GM18508 (cell line): ENCODE data around the gene NDP.
A peak's percentile ranks its signal among the peaks of the same experiment; 100 is the strongest.
"Not testable (repeated sequence)": the region's sequence is repeated elsewhere in the genome, so short reads cannot be mapped to it uniquely, and the experiment has no call there.

Experiments used
- ATAC-seq: cut with Tn5 transposase; IDR thresholded peaks from one replicate; pipeline ENCODE4 v1.9.1; 2021; ENCODE audit warnings: moderate number of reproducible peaks; ENCODE audit not compliant: insufficient read depth, unreplicated experiment

NDP gene

DNA sequence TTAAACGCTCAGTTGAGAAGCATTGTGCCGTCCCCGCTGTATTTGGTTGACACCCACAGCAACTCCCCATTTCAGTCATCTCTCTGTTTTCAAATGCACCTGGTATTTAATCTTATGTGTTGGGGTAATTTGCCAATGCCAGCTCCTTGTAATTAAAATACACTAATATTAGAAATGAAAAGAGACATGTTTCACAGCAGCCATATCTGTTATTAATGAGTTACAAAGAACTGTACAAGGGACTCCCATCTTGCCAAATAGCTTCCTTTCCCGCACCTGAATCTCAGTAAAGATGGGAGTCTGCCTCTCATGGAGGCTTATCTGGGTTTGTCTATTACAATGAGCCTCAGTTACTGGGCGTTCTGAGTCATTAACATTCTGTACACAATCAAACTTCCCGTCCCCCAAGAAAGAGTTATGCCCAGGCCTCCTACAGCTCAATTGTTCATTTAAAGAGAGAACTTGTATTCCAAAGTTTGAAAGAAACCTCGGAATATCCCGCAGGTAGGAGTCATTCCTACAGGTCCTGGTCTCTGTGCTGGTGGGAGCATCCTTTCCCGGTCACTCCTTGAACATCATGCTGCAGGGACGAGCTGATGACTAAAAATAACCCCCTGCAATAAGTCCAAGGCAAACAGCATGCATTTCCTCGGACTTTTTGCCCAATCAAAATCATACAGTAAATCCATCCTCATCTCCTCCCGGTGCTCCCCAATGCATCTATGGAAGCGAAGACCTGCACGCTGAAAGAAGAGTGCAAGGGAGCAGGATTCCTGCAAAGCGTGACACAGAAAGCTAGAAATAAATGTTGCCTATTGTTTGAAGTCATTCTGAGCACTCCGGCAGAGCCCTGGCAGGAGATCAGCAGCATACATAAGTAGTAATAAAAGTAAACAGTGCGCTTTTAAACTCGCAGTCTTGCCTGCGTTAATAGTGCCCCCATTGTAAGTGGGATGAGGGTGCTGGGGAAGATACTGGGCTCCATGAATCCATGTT is 926 bp downstream of the NDP start:
- ATAC-seq = no peak

DNA sequence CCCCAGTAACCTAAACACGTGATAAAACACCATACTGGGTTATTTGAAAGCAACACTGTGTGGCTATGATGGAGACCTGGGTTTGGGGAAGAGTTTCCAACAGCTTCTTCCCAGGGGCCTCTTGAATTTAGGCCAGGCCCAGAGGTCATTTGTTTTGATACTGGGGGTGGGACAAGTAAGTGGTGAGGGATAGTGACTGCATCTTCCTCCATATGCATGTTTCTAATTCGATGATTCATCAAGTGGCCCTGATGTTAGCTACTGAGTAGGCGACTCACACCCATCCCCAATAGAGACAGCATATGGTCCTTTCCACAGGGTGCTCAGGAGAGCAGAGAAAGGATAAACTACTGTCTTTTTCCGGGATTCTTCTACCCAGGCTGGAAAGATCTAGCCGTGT is 2.7 kb downstream of the NDP start:
- no peak for ATAC-seq

DNA sequence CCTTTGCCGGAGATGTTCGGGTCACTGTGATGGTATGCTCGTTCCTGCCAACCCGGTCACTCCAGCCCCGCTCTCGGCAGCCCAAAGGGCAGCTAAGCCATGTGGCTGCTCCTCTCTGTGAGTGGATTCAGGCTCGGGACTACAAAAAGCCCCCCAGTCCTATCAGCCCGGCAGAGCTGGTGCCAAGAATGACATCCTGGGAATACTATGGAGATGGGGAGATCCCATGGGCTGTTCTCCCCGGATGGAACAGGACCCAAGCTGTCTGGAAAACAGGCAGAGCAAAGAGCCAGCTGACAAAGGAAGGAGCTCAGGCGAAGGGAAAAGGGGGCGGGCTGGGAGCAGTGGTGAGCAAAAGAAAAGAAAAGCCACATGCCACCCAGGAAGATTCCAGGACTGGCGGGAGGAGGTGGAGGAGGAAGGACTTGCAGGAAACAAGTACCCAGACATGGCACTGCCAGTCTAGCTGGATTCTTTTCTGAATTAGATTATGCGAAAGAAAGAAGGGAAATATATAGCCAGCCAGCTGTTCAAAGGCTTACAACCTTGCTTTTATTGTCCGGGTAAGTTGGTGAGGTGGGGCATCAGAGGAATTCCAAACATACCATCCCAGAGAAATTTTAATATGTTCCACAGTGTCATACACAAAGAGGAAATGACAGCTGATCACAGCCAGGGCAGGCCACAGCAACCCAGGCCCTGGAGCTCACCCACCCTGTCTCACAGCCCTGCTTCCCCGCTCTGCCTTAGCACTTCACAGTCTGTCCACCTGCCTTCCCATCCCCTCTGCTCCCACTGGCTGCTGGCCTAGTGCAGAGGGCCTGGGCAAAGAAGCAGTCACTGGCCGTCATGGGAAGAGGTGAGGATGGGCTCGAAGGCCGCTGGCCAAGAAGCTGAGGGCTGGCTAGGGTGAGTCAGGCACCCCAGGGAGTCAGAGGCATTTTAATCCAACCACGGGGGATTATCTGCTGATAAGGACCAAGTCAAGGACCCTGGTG is 3.4 kb downstream of the NDP start:
- no peak for ATAC-seq

DNA sequence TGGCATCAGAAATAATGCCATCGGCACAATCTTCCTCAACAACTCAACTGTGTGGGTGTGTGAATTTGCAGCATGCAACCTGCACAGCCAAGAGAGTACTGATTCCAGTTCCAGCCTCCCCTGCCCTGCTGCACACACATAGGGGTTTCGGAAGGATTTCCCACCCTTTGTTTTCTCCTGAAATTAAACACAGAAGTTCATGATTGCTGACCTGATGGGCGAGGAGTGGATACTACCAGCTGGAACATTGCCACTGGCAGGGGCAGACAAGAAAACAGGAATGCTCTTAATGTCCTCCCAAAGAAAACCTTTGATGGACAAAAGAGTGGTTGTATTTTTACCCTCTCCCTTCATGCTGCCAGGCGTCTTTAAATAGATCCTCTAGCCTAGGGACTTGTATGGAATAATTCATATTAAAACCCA is 4.8 kb downstream of the NDP start:
- ATAC-seq = no peak

DNA sequence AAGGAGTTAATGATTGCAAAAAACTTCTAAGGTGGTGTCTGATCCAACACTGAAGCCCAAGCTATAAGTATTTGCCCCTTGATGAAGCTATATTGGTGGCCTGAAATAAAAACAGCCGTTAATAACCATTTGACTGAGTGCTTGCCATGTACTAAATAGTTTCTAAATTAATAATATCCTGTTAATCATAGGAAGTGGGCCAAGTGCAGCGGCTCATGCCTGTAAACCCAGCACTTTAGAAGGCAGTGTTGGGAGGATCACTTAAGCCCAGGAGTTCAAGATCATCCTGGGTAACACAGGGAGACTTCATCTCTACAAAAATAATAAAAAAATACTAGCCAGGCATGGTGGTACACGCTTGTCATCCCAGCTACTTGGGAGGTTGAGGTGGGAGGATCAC is 8.3 kb downstream of the NDP start:
- no peak for ATAC-seq

DNA sequence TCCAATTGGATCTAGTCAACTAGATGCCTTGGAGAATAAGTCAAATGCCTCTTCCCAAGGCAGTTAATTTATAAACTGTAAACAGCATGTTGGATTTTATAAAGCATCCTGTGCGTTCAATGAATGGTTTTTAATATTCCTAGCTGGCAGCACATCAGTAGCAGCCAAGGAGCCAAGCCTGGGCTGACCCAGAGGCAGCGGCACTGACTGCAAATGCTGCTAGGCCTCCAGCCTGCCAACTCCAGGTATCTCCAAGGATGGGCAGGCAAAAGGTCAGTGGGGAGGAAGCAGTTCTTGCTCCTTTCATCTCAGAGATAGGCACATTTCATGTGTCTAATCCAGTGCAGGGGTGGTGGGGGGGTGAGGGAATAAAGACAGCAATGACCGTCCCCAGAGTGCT is 9.5 kb downstream of the NDP start:
- no peak for ATAC-seq

DNA sequence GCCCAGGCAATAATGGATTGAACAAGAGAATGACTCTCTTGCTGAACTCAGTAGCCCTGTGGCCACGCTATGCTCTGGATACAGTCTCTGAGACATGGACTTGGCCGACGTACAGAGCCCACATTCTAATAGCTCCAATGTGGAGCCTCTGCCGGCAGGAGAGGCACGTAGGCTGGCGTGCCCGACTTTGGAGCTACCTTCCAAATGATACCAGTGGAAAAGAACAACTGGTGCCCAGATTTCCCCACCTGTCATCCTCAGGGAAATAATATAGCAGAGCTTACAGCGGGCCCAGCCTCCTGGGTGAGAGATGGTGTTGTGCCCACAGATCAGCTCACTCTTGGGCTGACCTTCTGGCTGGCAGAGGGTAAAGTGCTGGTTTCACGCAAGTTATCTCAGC is 10.6 kb downstream of the NDP start:
- ATAC-seq = no peak

DNA sequence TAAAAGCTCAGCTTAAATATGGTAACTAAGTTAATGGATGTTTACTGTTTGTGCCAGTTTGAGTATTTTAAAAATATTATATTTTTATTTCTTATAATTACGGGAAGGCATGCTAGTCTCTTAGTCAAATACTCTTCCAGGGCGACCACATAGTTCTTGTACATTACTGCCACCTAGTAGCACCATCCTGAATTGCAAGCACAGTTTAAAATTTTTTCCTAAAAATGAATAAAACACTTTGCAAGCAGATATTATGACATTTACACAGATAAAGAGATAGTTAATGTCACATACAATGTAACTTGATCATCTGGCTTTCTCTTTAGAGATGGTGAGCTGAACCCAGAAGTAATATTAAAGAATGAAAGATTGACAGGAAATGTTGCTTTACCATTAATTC is 11.5 kb downstream of the NDP start:
- no peak for ATAC-seq

DNA sequence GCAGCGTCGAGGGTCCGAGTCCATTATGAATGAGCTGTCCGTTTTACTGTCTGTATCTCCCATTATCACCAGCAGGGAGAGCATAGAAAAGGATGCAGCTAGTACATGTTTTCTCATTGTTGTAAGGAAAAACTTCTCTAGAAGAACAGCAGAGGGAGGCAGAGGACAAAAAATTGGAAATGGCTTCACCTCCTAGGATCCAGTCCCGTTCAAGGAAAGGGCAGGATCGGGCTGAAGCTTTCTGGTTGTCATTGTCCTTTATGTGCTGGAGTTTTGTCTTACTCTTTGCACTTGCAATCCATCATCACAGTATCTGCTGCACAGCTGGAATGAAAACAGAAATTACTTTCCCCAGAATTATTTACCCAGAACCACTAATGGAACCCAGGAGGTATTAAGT is 14.7 kb downstream of the NDP start:
- peak; percentile 50 for ATAC-seq

DNA sequence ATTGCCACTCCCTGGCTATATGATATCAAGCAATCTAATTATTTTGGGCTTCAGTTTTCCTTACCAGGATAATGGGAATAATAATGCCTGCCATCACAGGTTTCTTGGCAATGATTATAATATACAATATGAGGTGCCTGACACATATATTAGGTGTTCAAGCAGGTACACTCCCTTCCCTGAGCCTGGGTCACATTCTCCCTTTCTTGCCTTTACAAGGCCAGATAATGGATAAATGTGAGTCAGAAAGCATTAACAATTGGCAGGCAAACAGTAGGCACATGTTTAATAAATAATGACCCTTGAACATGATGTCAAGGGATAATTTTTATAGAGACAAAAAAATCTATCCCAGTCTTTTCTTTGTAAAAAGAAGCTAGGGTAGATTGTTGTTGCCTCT is 17.2 kb downstream of the NDP start:
- no peak for ATAC-seq

DNA sequence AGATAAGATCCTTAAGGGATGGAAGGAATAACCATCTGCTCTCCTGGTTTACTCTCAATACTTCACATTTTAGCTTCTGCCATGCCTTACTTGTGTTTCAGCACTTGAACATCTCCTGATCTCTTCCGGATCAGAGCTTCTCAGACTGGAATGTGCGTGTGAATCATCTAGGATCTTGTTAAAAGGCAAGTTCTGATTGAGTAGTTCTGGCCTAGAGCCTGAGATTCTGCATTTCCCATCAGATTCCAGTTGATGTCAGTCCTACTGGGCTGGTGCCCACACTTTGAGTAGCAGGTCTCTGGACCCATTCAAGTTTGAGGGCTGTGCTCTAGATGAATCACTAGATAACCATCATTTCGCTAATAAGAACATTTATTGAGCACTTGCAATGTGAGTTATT is 20.0 kb downstream of the NDP start:
- ATAC-seq = no peak

DNA sequence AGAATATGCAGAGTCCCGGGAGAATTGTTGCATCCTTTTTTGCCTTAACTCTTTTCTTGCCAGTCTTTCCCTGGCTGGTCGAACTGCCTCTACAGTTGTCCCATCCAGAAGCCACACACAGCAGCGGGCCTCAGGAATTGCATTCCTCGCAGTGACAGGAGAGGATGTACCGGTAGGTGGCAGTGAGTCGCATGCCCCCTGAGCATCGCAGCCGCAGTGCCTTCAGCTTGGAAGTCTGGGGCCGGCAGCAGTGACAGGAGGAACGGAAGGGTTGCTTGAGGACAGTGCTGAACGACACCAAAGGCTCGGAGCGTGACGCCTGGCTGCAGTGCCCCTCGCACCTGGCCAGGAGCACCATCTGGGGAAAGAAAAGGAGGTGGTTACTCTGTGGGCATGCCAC is 23.5 kb downstream of the NDP start:
- ATAC-seq = no peak

DNA sequence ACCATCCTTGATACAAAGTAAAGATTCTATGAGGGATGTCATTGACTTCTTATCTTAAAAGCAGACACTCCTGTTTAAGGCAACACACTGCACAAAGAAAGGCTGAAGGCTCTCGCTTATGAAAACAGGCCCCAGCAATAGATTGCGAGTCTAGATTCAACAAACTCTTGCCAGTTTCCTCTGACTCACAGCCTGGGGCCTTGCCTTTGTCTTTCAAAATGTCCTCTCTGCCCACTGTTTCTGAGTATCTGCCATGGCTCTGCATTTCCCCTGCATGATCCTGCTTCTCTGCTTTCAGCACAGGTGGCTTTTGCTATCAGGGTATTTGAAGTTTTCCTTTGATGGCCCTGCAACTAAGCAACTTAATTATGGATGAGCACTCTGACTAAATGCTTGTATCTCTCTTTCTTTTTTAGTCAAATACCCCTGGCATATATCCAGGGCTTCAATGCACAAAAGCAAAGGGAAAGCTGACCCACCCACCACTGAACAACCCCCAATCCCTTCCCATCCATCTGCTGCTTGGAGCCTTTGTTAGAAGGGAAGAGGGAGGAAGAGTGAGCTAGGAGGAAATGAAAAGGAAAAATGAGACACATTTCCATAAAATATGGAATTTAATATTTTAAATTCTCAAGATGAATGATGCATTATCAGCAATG is 32.2 kb downstream of the NDP start:
- no peak for ATAC-seq

DNA sequence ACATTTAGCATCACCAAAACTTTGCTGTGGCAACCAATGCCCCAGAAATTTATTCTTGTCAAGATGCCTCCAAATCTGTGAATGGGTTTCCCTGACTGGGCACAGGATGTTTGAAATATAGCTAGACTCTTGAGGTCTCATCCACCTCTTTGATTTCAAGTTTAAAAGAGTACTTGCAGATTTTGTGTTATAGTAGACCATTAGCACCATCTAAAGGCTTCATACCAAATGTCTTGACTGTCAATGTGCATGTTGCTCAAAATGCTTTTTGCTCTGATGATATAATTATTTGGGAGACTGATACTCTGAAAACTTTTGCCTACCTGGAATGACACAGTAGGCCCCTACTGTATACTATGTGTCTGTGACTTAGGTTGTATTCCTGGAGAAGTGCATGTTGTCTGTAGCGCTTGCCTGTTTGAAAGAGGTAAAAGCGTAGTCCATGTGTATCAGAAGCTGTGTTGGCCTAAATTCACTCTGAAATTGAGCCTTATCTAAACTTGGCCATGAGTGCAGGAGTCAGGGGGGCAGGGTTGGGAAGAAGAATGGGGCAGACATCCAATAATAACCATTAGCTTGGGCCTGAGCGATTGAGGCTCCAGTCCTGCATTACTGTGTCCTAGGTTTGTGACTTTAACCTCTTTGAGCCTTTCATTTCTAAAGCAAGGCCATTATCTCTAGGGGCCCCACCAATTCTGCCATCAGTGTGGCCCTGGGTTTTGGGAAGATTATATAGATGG is 33.8 kb downstream of the NDP start:
- ATAC-seq = no peak

DNA sequence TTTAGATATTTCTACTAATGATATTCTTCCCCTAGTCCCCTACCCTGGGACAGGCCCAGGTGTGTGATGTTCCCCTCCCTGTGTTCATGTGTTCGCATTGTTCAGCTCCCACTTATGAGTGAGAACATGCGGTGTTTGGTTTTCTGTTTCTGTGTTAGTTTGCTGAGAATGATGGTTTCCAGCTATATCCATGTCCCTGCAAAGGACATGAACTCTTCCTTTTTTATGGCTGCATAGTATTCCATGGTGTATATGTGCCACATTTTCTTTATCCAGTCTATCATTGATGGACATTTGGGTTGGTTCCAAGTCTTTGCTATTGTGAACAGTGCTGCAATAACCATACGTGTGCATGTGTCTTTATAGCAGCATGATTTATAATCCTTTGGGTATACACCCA is 51.2 kb downstream of the NDP start:
- not testable (repeated sequence) for ATAC-seq

DNA sequence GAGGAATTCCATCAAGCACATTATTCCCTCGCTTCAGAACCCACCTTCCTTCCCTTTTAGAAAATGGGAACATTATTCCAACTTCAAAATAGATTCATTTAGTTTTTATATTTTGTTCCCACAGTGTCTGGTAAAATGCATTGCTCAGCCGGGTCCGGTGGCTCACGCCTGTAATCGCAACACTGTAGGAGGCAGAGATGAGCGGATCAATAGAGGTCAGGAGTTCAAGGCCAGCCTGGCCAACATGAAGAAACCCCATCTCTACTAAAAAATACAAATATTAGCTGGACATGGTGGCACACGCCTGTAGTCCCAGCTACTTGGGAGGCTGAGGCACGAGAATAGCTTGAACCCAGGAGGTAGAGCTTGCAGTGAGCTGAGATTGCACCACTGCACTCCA is 62.4 kb downstream of the NDP start:
- ATAC-seq = not testable (repeated sequence)

DNA sequence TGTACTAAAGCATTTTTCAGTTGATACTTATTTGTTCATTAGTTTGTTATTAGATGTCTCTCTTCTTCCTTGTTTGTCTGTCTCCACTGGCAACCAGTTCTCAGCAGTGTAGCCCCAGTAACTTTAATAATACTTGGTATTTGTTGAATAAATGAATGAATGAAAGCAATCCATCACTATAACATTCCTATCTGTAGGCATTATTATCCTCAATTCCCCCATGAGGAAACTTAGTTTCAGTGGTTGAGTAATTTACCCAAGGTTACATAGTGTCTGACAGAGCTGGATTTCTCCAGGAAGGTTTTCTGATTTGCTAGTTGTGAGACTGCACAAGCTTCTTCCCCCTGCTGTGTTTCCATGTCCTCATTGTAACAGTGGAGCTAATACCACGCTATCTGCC is 63.2 kb downstream of the NDP start:
- ATAC-seq = no peak

DNA sequence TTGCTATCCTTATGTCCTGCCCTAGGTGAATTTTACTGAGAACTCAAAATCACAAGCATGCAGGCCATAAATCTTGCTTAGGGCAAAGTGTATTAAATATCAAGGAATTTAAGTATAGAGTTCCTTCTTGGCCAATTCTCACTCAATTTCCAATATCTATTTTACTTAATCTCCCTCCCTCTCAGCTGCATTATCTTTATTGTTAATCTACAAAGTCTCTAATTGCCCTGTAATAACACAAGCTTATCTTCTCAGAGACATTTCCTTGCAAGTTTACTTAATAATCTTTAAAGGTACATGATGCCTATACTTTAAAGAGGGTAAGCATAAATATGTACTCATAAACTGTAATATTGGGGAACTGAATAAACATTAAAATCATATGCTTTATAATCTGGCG is 64.0 kb downstream of the NDP start:
- no peak for ATAC-seq

DNA sequence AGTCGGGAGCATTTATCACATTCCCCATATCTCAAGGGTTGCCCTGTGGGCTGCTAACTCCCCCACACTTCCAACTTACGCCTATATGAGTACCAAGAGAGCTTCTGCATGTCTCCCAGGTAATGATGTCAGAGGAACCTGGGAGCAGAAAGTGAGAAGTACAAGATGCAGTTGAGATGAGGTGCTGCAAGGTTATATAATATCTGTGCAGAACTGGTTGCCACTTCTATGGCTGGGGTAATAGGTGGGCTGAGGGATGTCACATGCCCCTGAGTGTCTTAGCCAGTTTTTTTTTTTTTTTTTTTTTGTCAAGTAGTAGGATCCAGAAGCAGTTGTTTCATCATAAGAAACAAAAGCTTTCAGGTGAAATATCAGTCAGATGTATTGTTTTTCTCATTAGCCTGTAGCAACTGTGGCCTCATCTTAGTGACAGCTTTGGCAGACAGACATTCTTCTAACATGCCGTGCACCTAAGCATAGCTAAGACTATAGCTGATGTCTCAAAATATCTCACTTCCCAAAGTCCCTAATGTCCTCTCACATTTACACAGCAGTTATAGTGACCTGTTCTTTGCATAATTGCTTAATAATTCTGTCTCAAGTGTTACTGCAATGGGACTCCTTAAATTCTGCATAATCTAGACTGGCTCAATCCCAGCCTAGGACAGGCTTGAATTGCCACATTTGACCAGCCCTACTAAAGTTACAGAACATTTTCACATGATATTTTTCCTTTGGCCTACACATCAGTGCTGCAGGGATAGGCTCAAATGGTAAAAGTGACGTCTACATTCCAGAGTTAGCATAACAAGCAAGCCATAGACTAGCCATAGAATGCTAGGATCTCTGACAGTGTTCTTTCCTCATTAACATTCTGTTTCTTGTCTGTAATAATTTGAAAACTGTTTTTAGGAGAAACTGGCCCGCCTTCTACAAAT is 73.0 kb downstream of the NDP start:
- no peak for ATAC-seq
